HepG2 (cell line): ENCODE measurements around the gene PSMC5. TPM values are rescaled to one million over a fixed set of nuclear protein-coding genes. Genes with fewer than 3 reads are reported as not detected.
A peak's percentile ranks its signal among the peaks of the same experiment; 100 is the strongest.

Experiments used
- AGO2 ChIP-seq: fragments of 200-400 bp; formaldehyde crosslinking; optimal IDR thresholded peaks from 2 replicates; pipeline ENCODE3; 2017; ENCODE audit warnings: mild to moderate bottlenecking, low read depth, low read length, moderate library complexity
- ARNTL ChIP-seq: sonication (generic); formaldehyde crosslinking; IDR thresholded peaks from 2 replicates; pipeline ENCODE4 v1.4.0; 2020; ENCODE audit warnings: mild to moderate bottlenecking, missing genetic modification reagents
- CREM ChIP-seq, 2 experiments: sonication (generic) in 1 of 2; formaldehyde crosslinking in 1 of 2; IDR thresholded peaks; 2 replicates each; pipeline versions ENCODE4 v1.4.0 to v1.6.1; 2016 to 2020; ENCODE audit warnings: antibody characterized with exemption in 1 of 2, mild to moderate bottlenecking in 1 of 2, missing genetic modification reagents in 1 of 2
- GATAD1 ChIP-seq: IDR thresholded peaks from 2 replicates; pipeline ENCODE4 v1.6.1; 2016; ENCODE audit warnings: missing genetic modification reagents, missing compliant biosample characterization
- GATAD2A ChIP-seq: IDR thresholded peaks from 2 replicates; pipeline ENCODE4 v1.6.1; 2016
- IKZF4 ChIP-seq: sonication (generic); formaldehyde crosslinking; IDR thresholded peaks from 2 replicates; pipeline ENCODE4 v1.5.1; 2020; ENCODE audit warnings: borderline replicate concordance, mild to moderate bottlenecking, low read depth, missing genetic modification reagents; ENCODE audit errors: not compliant biosample characterization
- KLF13 ChIP-seq: sonication (generic); formaldehyde crosslinking; IDR thresholded peaks from 2 replicates; pipeline ENCODE4 v1.4.0; 2020; ENCODE audit warnings: mild to moderate bottlenecking, missing genetic modification reagents
- MBD4 ChIP-seq: IDR thresholded peaks from 2 replicates; pipeline ENCODE4 v1.6.1; 2012; ENCODE audit warnings: low read length, inconsistent platforms, borderline replicate concordance
- NCOR1 ChIP-seq: fragments of 200-600 bp; sonication (generic); IDR thresholded peaks from 2 replicates; pipeline ENCODE4 v1.7.0; 2017; ENCODE audit warnings: antibody characterized with exemption, low read length, borderline replicate concordance
- SALL2 ChIP-seq: sonication (generic); formaldehyde crosslinking; IDR thresholded peaks from 2 replicates; pipeline ENCODE4 v1.8.1; 2023; ENCODE audit warnings: mild to moderate bottlenecking, missing genetic modification reagents, inconsistent platforms
- ZBTB38 ChIP-seq: sonication (generic); formaldehyde crosslinking; IDR thresholded peaks from 2 replicates; pipeline ENCODE4 v1.5.1; 2020; ENCODE audit warnings: mild to moderate bottlenecking, missing genetic modification reagents
- ZFP37 ChIP-seq: sonication (generic); formaldehyde crosslinking; IDR thresholded peaks from 2 replicates; pipeline ENCODE4 v1.4.0; 2020; ENCODE audit warnings: missing genetic modification reagents, borderline replicate concordance
- ZNF615 ChIP-seq: sonication (generic); formaldehyde crosslinking; IDR thresholded peaks from 2 replicates; pipeline ENCODE4 v1.5.0; 2020; ENCODE audit warnings: mild to moderate bottlenecking, missing genetic modification reagents, borderline replicate concordance
- ZNF687 ChIP-seq: sonication (generic); formaldehyde crosslinking; IDR thresholded peaks from 2 replicates; pipeline ENCODE4 v1.5.1; 2020; ENCODE audit warnings: mild to moderate bottlenecking, missing genetic modification reagents, moderate library complexity
- ZNF777 ChIP-seq: sonication (generic); formaldehyde crosslinking; IDR thresholded peaks from 2 replicates; pipeline ENCODE4 v1.4.0; 2020; ENCODE audit warnings: missing genetic modification reagents
- ZNF83 ChIP-seq: sonication (generic); formaldehyde crosslinking; IDR thresholded peaks from 2 replicates; pipeline ENCODE4 v1.4.0; 2020; ENCODE audit warnings: missing genetic modification reagents, mild to moderate bottlenecking, borderline replicate concordance
- polyA plus RNA-seq, 8 experiments: library from polyadenylated mRNA; depleted of rRNA in 3 of 8; stranded (reverse) in 7 of 8; unstranded in 1 of 8; fragments of >200 nt; fragmentation: Illumina TruSeq in 4 of 8; extraction: Trizol in 4 of 8; gene quantifications; 2 replicates each; pipeline versions ENCODE4 v1.2.1 to v1.2.3, GENCODE V29; 2011 to 2016; ENCODE audit warnings: low read depth in 4 of 8, missing spikeins in 1 of 8, mixed read lengths in 1 of 8; ENCODE audit not compliant: insufficient read depth in 1 of 8
- total RNA-seq, 5 experiments: library from RNA; depleted of rRNA; stranded (reverse); fragments of >200 nt; fragmentation: Illumina TruSeq; extraction: Trizol; gene quantifications; 2 replicates each; pipeline ENCODE4 v1.2.3, GENCODE V29; 2016; ENCODE audit warnings: low read depth in 1 of 5
- TF ChIP-seq, protein P1 (sequence below): sonication (generic); formaldehyde crosslinking; IDR thresholded peaks from 2 replicates; pipeline ENCODE4 v1.4.0; 2020; ENCODE audit warnings: mild to moderate bottlenecking, missing genetic modification reagents
- TF ChIP-seq, protein P2 (sequence below): sonication (generic); formaldehyde crosslinking; IDR thresholded peaks from 2 replicates; pipeline ENCODE4 v1.4.0; 2020; ENCODE audit warnings: mild to moderate bottlenecking, missing genetic modification reagents

Gene PSMC5
- total and polyA plus RNA-seq, 2 of the 13 experiments (the other 11 are each of a cell fraction or from before 2014, with no cell fraction given), result 35.3 to 128 TPM

- TF ChIP-seq ZNF687 (peak; percentile 25; the same call in 1 of the 2 replicates), KLF13 (CRISPR knock-in tag) (no peak), ZFP37 (no peak), ZNF615 (CRISPR knock-in tag) (no peak), ZNF777 (CRISPR knock-in tag) (no peak), CREM (IDR thresholded peaks at IDR 0.05) (no peak), CREM (CRISPR knock-in tag; IDR thresholded peaks at IDR 0.05) (no peak), AGO2 (peak; percentile 90), NCOR1 (no peak), SALL2 (CRISPR knock-in tag) (no peak), ZNF83 (no peak), ARNTL (CRISPR knock-in tag) (no peak), IKZF4 (CRISPR knock-in tag) (no peak), MBD4 (no peak), GATAD2A (no peak), GATAD1 (CRISPR knock-in tag) (no peak), ZBTB38 (CRISPR knock-in tag) (peak; percentile 80)
- TF ChIP-seq, protein P1, sequence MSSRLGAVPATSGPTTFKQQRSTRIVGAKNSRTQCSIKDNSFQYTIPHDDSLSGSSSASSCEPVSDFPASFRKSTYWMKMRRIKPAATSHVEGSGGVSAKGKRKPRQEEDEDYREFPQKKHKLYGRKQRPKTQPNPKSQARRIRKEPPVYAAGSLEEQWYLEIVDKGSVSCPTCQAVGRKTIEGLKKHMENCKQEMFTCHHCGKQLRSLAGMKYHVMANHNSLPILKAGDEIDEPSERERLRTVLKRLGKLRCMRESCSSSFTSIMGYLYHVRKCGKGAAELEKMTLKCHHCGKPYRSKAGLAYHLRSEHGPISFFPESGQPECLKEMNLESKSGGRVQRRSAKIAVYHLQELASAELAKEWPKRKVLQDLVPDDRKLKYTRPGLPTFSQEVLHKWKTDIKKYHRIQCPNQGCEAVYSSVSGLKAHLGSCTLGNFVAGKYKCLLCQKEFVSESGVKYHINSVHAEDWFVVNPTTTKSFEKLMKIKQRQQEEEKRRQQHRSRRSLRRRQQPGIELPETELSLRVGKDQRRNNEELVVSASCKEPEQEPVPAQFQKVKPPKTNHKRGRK (CRISPR knock-in tag), result no peak
- TF ChIP-seq, protein P2, sequence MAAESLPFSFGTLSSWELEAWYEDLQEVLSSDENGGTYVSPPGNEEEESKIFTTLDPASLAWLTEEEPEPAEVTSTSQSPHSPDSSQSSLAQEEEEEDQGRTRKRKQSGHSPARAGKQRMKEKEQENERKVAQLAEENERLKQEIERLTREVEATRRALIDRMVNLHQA, result no peak
Measured at GRCh38 chr17:63817736-63818385, 9.4 kb upstream of the PSMC5 start (continued).
